ENCODE measurements around the gene CLCN7.

CLCN7 gene, protein sequence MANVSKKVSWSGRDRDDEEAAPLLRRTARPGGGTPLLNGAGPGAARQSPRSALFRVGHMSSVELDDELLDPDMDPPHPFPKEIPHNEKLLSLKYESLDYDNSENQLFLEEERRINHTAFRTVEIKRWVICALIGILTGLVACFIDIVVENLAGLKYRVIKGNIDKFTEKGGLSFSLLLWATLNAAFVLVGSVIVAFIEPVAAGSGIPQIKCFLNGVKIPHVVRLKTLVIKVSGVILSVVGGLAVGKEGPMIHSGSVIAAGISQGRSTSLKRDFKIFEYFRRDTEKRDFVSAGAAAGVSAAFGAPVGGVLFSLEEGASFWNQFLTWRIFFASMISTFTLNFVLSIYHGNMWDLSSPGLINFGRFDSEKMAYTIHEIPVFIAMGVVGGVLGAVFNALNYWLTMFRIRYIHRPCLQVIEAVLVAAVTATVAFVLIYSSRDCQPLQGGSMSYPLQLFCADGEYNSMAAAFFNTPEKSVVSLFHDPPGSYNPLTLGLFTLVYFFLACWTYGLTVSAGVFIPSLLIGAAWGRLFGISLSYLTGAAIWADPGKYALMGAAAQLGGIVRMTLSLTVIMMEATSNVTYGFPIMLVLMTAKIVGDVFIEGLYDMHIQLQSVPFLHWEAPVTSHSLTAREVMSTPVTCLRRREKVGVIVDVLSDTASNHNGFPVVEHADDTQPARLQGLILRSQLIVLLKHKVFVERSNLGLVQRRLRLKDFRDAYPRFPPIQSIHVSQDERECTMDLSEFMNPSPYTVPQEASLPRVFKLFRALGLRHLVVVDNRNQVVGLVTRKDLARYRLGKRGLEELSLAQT

DNA sequence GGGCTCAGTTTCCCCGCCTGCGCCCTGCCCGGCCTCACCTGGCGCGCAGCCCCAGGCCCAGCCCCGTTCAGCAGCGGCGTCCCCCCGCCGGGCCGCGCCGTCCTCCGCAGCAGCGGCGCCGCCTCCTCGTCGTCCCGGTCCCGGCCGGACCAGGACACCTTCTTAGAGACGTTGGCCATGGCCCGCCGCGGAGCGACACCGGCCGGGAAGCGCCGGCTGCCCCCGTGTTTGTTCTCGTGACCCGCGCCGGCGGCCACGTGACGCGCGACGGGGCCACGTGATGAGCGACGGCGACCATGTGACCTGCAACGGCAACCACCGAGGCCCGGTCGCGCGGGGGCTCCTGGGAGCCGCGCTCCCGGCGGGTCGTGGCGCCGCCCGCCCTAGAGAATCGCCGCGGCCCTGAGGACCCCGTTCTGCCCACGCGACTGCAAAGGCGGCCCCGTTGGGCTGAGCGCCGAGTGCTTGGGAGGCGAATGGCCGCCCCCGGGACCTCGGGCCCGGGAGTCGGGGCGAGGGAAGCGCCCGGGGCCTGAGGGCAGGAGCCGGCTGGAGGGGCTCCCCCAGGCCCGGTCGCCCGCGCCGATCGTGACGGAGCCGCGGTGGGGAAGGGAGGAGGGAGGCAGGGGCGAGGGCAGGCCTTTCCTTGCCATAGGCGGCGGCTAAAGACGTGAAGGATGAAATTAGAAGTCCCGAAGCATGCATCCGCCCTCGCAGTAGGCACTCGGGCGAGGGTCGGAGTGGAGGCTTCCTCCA is at the start of gene CLCN7:
TSS of gene CLCN7 (minus strand) at position 233 of the 756 bp plus-strand sequence. CDS start at position 179, 54 bp downstream.
- peak; percentile 89 for DNase-seq

DNA sequence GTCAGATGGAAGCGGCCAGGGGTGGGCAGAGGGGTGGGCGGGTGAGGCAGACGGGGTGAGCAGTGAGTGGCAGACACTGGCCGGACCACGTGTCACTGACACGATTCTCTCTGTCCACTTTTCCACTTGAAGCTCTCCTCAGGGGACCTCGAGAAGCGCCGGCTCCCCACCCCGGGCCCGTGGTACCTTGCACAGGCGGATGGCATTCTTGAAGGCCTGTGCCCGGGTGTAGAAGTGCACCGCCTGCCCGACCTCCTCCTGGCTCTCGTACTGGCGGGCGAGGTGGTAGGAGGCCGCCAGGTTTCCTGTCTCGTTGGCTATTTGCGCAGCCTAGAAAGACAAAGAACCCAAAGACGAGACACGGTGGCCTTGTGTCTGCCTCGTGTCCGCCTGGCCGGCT is 49.5 kb upstream of the CLCN7 start:
- no peak for DNase-seq

DNA sequence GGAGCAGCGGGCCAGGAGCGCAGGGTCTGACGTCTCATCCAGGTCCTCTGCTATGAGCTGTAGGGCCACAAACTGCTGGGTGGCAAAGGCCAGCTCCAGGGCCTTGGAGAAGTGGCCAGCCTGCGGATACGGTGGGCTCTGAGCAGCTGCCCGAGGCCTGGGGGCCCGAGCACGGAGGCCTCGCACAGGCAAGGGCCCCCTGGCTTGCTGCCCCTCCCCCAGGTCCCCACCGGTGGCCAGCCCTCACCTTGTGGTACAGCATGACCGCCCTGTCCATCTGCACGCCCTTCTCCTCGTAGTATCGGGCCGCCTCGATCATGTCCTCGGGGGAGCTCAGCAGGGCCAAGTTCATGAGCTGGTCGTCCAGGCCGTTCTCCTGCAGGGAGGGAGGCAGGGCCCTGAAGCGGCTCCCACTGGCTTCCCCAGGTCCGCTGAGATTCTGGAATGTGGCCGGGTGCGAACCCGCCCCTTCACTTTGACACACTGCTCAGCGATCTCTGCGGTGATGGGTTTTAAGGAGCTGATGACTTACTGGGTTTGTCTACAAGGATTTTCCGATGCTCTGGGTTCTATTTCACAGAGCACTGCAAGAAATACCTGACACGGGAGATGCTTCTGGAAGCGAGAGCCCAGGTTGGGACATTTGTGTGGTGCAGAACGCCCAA is 48.9 kb upstream of the CLCN7 start:
- DNase-seq, result no peak

DNA sequence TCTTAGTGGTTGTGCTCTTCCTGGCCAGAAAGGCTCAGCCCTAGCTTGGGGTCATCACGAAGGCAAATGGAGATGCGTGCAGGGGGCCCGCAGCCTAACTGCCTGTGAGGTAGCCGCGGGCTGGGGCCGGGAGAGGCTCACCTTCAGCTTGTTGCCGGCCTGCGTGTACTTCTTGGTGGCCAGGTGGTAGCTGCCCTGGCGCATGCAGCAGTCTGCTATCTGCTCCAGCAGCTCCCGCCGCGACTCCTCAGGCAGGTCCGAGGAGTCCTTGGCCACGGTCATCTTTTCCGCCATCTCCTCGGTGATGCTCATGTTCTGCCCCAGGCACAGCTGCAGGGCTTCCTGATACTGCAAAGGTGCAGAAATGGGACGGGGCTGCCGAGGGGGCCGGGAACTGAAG is 45.6 kb upstream of the CLCN7 start:
- DNase-seq, result no peak

DNA sequence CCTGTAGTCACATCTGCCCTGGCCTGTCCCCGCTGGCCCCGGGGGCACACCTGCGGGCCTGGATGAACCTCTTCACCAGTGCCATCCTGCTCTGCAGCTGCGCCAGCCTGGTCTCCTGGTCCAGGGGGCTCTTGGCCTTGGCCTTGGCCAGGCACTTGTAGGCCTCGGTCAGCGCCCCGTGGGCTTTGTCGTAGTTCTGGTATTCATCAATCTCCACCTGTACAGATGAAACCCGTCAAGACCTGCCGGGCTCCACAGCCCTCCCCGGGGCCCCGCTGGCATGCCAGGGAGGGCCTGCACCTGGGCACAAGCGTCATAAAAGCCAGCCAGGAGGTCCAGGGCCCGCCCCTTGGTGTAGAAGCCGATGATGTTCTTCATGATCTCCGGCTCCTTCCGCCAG is 45.0 kb upstream of the CLCN7 start:
- no peak for DNase-seq

DNA sequence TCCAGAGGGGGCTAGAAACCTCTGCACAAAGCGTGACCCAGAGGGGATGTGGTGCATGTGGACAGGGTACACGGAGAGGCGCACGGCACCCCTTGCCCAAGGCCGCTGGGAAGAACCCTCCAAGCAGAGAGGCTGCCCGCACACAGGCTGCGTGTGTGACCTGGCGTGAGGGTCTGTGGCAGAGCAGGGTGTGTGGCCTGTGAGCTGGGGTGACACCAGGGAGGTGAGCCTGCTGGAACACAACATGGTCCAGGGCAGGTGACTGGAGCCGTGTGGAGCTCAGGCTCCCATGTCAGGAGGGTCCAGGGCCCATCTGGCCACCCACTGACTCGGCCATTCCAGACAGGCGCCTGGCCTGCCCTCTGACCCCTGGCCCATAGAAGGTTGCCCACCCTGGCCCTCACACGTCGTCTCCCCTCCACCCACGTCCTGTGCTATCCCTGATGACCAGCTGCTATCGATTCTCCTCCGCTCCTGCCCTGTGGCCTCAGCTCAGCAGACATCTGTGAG is 43.9 kb upstream of the CLCN7 start:
- no peak for DNase-seq

DNA sequence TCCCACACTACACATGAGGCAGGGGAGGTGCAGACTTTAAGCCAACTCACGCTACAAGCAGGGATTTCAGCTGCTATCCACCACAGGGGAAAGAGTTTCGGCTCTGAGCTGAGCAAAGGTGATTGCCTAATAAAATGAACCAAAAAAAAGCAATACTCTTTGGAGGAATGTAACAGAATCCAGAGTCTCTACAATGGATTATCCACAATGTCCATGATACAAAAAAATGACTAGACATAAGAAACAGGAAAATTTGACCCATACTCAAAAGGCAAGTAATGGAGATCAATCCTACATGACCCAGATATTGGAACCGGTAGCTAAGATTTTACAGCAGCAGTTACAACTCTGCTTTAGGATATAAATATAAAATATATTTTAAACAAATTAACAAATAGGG is 39.7 kb upstream of the CLCN7 start:
- DNase-seq, result no peak

DNA sequence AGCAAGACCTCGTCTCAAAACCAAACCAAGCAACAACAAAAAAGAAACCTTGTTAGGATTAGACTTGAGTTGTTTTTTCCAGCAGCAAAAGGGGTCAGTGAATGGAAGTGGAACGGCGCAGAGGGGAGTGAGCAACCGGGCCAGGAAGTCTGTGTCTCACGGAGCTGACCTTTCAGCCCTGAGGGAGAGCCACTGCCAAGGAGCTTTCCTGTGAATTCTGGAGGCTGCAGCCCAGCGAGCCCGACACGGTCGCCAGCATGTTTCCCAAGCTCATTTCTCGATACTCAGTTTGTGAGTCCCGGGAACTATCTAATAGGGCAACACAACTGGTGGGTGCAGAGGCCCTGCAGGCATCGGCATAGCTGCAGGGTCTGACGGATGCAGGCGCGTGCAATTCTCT is 37.9 kb upstream of the CLCN7 start:
- DNase-seq, result no peak

DNA sequence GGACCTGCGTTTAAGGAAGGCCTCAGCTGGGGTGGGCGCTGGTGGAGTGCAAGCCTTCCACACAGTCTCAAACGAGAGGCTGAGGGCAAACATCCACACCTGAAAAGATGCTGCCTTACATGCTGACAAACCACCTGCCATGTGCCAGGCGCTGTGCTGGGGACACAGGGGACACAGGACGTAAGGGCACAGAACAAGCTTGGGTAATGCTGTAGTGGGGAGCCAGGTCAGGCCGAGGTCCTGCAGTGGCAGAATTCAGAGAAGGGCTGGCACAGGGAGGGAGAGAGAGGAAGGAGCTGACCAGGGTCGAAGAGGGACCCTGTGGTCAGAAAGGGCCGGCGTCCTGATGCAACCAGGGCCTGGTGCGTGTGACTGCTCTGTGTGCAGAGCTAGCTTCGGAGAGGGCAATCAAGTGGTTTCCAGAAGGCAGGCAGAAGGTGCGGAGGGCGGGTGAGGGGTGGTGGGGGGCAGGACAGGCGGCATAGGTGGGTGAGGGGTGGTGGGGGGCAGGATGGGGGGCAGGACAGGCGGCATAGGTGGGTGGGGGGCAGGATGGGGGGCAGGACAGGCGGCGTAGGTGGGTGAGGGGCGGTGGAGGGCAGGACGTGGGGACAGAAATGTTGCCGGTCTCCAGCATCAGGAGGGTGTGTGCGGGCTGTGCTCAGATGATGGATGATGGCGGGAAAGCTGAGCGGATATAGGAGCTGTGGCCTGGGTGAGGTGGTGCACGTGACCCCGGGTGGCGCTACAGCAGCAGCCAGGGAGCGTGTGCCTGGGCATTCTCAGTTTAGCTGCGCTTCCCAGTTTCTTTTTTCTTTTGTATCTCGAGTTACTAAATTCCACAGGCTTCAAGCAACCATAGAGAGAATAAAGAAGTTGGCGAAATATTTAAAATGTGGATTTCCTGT is 37.1 kb upstream of the CLCN7 start:
- DNase-seq, result no peak

DNA sequence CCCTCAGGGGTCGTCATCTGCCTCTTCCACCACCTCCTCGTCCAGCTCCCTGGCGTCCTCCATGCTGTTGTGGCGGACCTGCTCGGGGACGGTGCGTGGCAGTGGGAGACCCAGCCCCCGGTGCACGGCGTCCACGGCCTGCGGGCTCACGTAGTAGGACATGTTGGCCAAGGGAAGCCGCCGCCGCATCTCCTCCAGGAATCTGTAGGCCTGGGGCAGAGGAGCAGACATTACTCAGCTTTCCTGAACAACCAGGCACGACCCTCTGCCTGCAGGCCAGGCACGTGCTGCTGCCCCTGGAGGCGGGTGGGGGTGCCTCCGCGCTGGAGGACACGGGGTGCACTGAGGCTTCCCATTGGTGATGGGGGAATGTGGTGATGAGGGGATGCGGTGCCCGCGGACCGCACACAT is 36.1 kb upstream of the CLCN7 start:
- no peak for DNase-seq

DNA sequence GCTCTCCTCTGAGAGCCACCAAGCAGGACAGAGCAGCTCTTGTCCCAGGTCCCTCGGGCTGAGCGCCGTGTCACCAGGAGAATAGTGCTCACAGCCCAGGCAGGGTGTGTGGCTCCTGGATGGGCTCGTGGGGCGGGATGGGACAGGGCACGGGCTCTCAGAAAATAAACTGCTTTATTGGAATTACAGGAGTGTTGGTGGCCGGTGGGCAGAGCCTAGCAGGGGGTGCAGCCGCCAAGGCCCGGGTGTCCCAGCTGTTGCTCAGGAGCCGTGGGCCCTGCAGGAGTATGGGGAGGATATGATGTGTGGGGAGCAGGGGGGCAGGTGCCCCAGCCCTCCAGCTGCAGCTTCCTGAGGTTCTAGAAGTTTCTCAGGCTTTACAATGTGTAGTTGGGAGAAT is 35.4 kb upstream of the CLCN7 start:
- no peak for DNase-seq

DNA sequence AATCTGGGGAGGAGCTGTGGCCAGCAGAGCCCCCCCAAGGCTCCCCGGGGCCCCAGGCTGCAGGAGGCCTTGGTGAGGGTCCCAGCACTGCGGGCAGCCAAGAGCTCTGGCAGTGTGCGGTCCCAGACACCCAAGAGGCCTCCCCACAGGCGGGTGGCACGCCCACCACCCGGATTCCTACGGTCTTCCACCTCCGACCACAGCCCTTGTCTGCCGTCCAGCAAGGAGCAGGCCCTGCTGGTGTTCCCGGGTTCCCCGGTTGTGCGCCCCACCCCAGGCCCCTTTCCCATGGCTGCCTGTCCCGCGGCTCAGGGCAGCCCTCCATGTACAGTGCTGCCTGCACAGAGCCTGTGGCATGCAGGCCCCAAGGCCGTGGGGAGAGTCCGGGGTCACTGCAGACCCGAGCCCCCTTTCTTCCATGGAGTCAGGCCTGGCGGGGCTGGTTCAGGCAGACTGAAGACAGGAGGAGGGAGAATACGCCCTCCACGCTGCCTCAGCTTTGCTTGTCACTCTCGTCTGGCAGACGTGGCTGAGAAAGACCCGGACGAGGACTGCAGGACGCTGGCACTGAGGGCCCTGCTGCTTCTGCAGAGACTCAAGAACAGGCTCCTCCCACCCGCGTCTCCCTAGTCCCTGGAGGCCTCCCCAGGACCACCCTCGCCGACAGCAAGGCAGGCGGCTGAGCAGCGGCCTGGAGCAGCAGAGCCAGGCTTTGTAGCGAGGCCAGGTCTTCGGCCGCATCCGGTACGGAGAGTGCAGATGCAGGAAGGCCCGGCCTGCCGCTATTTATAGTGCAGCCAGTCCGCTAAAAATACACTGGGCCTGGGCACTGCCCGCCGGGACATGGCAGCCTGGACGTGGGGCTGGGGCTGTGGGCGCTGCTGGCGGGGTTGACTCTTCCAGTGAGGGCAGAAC is 34.7 kb upstream of the CLCN7 start:
- DNase-seq, result no peak

DNA sequence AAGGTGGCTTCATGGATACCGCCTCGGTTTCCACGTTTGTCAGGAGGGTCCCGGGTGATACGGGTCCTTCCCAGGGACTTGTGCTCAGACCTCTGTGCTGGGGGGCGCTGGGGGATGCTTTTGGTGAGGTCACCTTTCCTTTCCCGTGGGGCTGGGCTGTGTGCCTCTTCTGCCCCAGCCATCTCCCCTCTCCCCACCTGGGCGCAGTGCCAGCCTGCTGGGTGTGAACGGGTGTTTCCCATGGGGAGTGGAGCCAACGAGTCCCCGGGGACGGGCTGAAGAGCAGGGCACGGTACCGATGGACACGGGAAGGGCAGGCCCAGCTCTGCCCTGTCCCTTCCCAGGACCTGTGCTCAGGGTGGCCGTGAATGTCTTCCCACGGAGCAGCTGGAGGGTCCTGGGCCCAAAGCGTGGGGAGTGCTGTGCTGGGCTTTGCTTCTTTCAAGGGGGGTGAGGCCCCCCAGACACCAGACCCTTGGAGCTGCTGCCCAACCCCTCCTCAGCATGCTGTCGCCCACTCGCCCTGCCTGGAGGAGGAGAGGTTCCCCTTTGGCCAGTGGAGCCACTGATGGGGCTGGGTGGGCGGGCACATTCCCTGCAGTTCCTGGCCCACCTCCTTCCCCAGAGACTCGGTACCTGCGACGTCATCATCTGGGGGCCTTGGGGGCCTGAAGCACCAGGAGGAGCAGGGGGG is 33.8 kb upstream of the CLCN7 start:
- no peak for DNase-seq

DNA sequence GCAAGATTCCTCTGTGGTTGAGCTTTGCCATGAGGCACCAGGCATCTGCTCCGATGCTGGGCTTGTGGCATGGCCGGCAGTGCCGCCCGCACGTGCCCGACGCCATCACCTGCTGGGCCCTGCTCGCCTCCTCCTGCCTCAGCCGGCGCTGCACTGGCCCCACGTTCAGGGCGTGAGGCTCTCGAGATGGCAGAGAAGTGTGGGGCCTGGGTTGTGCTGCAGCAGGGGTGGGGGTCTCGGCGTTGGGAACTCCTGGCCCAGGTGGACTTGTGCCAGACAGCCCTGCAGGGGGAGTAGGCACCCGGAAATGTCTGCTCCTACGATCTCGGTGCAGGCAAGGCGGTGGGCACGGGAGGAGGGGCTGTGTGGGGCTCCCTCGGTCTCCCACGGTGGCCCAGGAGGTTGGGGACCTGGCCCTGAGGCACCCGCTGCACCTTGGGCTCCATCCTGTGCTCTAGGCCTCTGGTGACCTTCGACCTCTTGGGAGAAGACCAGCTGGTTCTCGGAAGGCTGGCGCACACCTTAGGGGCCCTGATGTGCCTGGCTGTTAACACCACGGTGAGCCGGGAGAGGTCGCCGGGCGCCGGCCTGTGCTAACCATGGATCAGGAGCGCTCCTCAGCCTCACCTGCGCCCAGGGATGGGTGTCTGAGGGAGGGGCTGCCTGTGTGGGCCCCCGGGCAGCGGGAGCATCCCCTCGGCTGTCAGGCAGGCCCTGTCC is 31.8 kb upstream of the CLCN7 start:
- no peak for DNase-seq

DNA sequence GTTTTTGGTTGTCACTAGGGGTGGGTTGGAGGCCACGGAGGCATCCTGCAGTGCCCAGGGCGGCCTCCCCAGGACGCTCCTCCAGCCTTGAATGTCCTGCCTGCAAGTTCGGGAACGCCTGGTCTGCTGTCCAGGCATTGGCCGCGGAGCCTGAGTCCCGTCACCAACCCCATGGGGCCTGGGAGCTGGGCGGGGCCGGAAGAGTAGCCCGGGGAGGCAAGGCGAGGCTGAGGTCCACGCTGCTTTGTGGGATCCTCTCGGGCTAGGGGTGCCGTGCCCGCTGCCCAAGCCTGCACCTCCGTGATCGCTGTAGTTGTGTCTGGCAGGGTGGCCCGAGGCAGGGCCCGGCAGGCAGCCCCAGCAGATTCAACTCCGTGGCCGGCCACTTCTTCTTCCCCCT is 31.1 kb upstream of the CLCN7 start:
- DNase-seq, result no peak

DNA sequence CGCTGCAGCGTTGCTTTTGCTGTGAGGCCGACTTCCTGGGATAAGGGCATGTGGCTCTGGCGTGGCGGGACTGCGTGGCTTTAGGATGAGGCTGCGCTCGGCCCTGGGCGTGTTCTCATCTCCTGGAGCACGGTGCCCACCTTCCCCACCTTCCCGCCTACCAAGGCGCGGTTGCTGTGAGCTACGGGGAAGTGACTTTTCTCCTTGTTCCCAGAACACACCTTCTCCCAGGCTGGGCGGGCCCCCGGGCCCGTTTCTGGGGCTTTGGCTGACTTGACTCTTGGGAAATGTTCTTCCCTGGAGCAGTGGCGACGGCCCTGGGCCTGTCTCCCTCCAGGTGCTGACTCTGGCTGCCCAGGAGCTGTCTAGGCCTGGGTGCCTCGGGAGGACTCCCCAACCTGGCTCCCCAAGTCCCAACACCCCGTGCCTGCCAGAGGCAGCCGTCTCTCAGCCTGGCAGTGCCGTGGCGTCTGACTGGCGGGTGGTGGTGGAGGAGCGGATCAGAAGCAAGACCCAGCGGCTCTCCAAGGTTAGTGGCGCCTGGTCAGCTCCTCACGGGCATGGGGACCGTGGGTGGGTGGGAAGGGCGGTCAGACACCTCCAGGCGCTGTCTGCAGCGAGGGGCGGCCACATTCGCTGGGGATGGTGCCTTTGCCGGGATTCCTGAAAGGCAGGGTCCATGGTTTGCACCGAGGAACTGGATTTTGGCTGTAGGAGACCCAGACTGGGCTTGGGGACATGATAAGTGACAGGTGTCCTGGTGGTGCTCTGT is 30.4 kb upstream of the CLCN7 start:
- DNase-seq, result no peak

DNA sequence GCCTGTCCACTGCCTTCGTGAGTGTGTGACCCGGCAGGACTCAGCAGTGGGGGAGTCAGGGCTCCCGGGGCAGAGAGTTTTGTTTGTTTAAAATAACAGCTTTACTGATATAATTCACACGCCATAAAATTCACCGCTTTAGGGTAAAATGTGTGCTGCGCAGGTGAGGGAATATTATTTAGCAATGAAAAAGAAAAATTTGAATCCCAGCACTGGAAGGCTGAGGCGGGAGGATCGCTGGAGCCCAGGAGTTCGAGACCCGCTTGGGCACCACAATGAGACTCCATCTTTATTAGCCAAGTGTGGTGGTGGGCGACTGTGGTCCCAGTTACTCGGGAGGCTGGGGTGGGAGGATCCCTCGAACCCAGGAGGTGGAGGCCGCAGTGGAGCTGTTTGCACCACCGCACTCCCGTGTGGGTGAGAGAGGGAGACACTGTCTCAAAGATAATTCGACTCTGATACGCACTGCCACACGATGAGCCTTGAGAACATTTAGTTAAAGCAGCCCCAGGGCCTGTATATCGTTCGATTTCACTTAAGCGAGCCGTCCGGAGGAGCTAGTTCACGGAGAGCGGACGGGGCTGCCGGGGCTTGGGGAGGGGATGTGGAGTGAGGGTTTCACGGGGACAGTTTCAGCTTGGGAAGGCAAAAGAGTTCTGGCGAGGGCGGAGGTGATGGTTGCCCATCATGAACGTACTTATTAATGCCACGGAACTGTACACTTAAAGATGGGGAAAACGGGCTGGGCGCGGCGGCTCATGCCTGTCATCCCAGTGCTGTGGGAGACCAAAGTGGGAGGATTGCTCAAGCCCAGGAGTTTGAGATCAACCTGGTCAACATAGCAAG is 28.5 kb upstream of the CLCN7 start:
- no peak for DNase-seq
